Lower lobe of right lung (tissue), 2 donors: ENCODE measurements around the gene PEAK1. TPM values are rescaled to one million over a fixed set of nuclear protein-coding genes. Genes with fewer than 3 reads are reported as not detected.
"Not testable (repeated sequence)": the region's sequence is repeated elsewhere in the genome, so short reads cannot be mapped to it uniquely, and the experiment has no call there.

ENCODE experiments used
- ATAC-seq, 2 donors: fragments of 200-7000 bp; cut with Tn5 transposase; one replicate each; pipeline ENCODE4 v1.9.1; 2020 to 2022; ENCODE audit warnings: mild to moderate bottlenecking in 2 of 2, moderate library complexity in 2 of 2
- DNase-seq: peaks from one replicate; pipeline ENCODE4 v3.0.0-alpha.2; 2020
- H3K27ac ChIP-seq: fragments of 200-600 bp; one replicate; pipeline ENCODE4 v1.8.0; 2022
- H3K27me3 ChIP-seq: fragments of 200-600 bp; one replicate; pipeline ENCODE4 v1.8.0; 2022; ENCODE audit warnings: low read depth
- H3K36me3 ChIP-seq: fragments of 200-600 bp; one replicate; pipeline ENCODE4 v1.8.0; 2022; ENCODE audit warnings: mild to moderate bottlenecking
- H3K4me1 ChIP-seq: fragments of 200-600 bp; one replicate; pipeline ENCODE4 v1.8.0; 2022
- H3K4me3 ChIP-seq: fragments of 200-600 bp; one replicate; pipeline ENCODE4 v1.8.0; 2022; ENCODE audit warnings: mild to moderate bottlenecking
- H3K9me3 ChIP-seq: fragments of 200-600 bp; one replicate; pipeline ENCODE4 v1.8.0; 2022
- intact Hi-C: fragments of 100-400 bp; cut with DNase I; formaldehyde crosslinking; loops from one replicate; pipeline ENCODE4 v1.11.0; 2022
- total RNA-seq: library from RNA; stranded (reverse); fragmentation: NEBNext Ultra II Directional; extraction: Animal tissue kit (Norgen Biotek cat#: 25700); gene quantifications from one replicate; pipeline ENCODE4 v1.2.1, GENCODE V29; 2021
- TF ChIP-seq, protein P1 (sequence below): fragments of 200-600 bp; IDR thresholded peaks from one replicate; pipeline ENCODE4 v1.8.0; 2022; ENCODE audit warnings: antibody characterized with exemption, mild to moderate bottlenecking
- donor health status: DM: no; HTN: yes; CAD: no; lungs with severe emphysema.

The PEAK1 gene
- total RNA-seq, 1 donor from 2014 or later, result 112 TPM

DNA sequence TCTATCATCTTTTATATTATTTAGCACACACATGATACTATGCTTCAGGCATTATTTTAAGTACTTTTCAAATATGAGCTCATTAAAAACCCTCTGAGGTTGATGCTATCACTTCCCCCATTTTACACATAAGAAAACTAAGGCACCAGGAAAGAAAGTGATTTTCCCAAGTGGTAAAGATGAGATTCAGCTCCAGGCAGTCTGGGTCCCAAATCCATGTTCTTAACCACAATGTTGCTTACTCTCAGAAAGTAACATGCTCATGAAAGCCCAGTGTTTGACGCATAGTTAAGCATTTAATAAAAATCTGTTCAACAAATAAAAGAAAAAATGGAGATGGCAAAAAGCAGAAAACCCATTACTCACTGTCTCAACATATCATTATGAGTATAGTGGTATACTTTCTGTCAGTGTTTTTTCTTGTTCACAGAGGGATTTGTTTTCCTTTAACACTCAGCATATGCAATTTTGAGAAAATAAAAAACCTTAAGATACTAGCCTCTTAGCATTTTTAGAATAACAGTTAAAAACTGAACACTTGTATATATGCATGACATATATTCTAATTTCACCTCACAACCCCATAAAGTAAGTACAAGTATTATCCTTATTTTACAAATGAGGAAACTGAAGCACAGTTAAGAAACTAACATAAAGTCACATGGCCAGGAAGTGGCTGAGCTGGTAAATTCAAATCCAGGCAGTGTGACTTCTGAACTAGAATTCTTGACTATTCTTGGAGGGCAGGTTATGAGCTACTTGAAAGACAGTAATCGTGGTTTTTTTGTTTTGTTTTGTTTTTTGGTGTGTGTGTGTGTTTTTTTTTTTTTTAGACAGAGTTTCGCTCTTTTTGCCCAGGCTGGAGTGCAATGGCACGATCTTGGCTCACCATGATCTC is 10.4 kb downstream of the PEAK1 start:
- H3K4me1 ChIP-seq, result peaks cover 35% of the 10 kb centered on the region
- TF ChIP-seq, protein P1, sequence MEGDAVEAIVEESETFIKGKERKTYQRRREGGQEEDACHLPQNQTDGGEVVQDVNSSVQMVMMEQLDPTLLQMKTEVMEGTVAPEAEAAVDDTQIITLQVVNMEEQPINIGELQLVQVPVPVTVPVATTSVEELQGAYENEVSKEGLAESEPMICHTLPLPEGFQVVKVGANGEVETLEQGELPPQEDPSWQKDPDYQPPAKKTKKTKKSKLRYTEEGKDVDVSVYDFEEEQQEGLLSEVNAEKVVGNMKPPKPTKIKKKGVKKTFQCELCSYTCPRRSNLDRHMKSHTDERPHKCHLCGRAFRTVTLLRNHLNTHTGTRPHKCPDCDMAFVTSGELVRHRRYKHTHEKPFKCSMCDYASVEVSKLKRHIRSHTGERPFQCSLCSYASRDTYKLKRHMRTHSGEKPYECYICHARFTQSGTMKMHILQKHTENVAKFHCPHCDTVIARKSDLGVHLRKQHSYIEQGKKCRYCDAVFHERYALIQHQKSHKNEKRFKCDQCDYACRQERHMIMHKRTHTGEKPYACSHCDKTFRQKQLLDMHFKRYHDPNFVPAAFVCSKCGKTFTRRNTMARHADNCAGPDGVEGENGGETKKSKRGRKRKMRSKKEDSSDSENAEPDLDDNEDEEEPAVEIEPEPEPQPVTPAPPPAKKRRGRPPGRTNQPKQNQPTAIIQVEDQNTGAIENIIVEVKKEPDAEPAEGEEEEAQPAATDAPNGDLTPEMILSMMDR, result no peak
- H3K9me3 ChIP-seq, result no peaks in the 10 kb centered on the region
- H3K27me3 ChIP-seq, result no peaks in the 10 kb centered on the region
- H3K27ac ChIP-seq, result no peak overlapping the region
- intact Hi-C loops, result no loop called here
- ATAC-seq (peak; percentile 25 to 59), DNase-seq (no peak)
- H3K36me3 ChIP-seq, result no peaks in the 10 kb centered on the region
- H3K4me3 ChIP-seq, result no peak overlapping the region

DNA sequence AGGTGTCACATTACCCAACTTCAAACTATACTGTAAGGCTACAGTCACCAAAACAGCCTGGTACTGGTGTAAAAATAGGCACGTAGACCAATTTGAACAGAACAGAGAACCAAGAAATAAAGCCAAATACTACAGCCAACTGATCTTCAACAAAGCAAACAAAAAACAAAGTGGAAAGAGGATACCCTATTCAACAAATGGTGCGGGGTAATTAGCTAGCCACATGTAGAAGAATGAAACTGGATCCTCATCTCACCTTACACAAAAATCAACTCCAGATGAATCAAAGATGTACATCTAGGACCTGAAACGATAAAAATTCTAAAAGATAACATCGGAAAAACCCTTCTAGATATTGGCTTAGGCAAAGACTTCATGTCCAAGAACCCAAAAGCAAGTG is 13.1 kb downstream of the PEAK1 start:
- Histone ChIP-seq H3K4me3 (no peak overlapping the region), H3K4me1 (peaks cover 30% of the 10 kb centered on the region), H3K27ac (no peak overlapping the region), H3K36me3 (no peaks in the 10 kb centered on the region), H3K27me3 (no peaks in the 10 kb centered on the region), H3K9me3 (no peaks in the 10 kb centered on the region)
- TF ChIP-seq, protein P1, result no peak
- DNase-seq (no peak), ATAC-seq (no peak)
- intact Hi-C loops, result no loop called here

DNA sequence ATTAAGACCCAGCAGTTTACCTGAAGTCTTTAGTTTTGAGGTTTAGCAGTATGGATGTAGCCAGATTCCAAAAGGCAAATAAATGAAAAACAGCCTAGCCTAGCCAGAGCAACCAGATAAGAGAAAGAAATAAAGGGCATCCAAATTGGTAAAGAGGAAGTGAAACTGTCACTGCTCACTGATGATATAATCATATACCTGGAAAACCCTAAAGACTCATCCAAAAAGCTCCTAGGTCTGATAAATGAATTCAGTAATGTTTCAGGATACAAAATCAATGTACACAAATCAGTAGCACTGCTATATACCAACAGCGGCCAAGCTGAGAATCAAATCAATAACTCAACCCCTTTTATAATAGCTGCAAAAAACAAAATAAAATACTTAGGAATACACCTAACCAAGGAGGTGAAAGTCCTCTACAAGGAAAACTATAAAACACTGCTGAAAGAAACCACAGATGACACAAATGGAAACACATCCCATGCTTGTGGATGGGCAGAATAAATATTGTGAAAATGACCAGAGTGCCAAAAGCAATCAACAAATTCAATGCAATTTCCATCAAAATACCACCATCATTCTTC is 13.6 kb downstream of the PEAK1 start:
- H3K4me3 ChIP-seq, H3K27me3 ChIP-seq, intact Hi-C loops, H3K36me3 ChIP-seq, H3K27ac ChIP-seq, DNase-seq, ATAC-seq, H3K9me3 ChIP-seq: not testable (repeated sequence)
- H3K4me1 ChIP-seq, result peaks cover 30% of the 10 kb centered on the region

DNA sequence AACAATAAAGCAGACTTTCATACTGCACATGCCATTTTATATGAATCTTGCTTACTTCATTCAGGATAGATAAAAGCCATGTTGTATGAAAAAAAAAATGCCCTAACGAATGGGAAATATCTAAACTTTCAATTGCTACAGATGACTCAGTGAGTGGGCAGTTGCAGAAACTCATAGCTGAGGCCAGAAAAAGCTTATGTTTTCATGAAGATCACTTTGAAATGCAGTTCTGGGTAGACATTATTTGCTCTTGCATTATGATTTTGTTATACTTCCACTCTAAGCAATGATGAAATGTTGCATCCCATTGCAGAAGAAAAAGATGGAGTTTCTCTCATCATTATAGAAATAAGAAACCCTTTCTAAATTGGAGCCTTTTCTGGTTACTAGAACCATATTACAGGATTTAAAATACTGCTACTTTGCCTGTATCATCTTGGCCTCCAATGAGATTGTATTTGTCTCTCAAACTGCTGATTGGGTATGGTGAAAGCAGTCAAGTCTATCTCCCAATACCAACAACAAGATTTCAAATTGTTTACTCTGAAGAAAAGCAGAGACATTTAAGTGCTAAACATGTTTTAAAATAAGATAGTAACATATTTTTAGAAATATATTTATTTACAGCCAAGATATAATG is 17.0 kb downstream of the PEAK1 start:
- TF ChIP-seq, protein P1, result no peak
- no peaks in the 10 kb centered on the region for H3K27me3 ChIP-seq
- H3K36me3 ChIP-seq, result no peaks in the 10 kb centered on the region
- no peak for DNase-seq
- peaks cover 26% of the 10 kb centered on the region for H3K9me3 ChIP-seq
- no peak overlapping the region for H3K27ac ChIP-seq
- no peak for ATAC-seq
- intact Hi-C loops, result no loop called here
- no peak overlapping the region for H3K4me3 ChIP-seq
- H3K4me1 ChIP-seq, result peaks cover 11% of the 10 kb centered on the region

DNA sequence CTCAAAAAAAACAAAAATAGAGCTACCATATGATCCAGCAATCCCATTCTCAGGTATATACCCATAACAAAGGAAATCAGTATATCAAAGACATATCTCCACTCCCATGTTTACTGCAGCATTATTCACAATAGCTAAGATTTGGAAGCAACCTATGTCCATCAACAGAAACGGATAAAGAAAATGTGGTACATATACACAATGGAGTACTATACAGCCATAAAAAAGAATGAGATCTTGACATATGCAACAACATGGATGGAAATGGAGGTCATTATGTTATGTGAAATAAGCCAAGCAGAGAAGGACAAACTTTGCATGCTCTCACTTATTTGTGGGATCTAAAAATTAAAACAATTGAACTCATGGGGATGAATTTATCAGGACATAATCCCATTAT is 19.6 kb downstream of the PEAK1 start:
- ATAC-seq, result no peak
- Histone ChIP-seq H3K36me3 (no peaks in the 10 kb centered on the region), H3K4me3 (no peak overlapping the region), H3K9me3 (peaks cover 38% of the 10 kb centered on the region), H3K27ac (no peak overlapping the region), H3K27me3 (no peaks in the 10 kb centered on the region), H3K4me1 (peaks cover 11% of the 10 kb centered on the region)
- intact Hi-C loops, result no loop called here
- TF ChIP-seq, protein P1, result no peak
- DNase-seq, result no peak
